WTC11 (cell line): Measurements from ENCODE around the gene PRKCB. TPM values are rescaled to one million over a fixed set of nuclear protein-coding genes. Genes with fewer than 3 reads are reported as not detected.

Experiments used
- ATAC-seq: fragments of 200-7000 bp; cut with Tn5 transposase; 2 replicates; pipeline ENCODE4 v1.10.0; 2021; ENCODE audit warnings: mild to moderate bottlenecking, moderate library complexity
- CTCF ChIA-PET: fragments of 300-600 bp; sonication (Branson Sonifier 250); formaldehyde crosslinking; loops from one replicate; lab custom pipeline; 2021; ENCODE audit warnings: antibody characterized with exemption; lab: Charles Lee
- POLR2A ChIA-PET: fragments of 350-600 bp; sonication (Branson Sonifier 250); formaldehyde crosslinking; loops from one replicate; lab custom pipeline; 2021; ENCODE audit warnings: antibody characterized with exemption; lab: Charles Lee
- DNase-seq: peaks from one replicate; pipeline ENCODE4 v3.0.0; 2021; ENCODE audit warnings: low spot score
- H3K27ac Mint-ChIP-seq: 2 replicates; pipeline ENCODE4 v1.8.0; 2021; ENCODE audit warnings: mixed read lengths
- H3K27me3 Mint-ChIP-seq: 2 replicates; pipeline ENCODE4 v1.8.0; 2021; ENCODE audit warnings: low read depth, mild to moderate bottlenecking, moderate library complexity, mixed read lengths
- H3K36me3 Mint-ChIP-seq: 2 replicates; pipeline ENCODE4 v1.8.0; 2021; ENCODE audit warnings: mixed read lengths
- H3K4me1 Mint-ChIP-seq: 2 replicates; pipeline ENCODE4 v1.8.0; 2022; ENCODE audit warnings: mixed read lengths
- H3K4me3 Mint-ChIP-seq: 2 replicates; pipeline ENCODE4 v1.8.0; 2021; ENCODE audit warnings: mild to moderate bottlenecking, moderate library complexity, mixed read lengths
- H3K9me3 Mint-ChIP-seq: 2 replicates; pipeline ENCODE4 v1.8.0; 2021; ENCODE audit warnings: mixed read lengths
- AFF4 ChIP-seq: sonication (generic); formaldehyde crosslinking; IDR thresholded peaks from 2 replicates; pipeline ENCODE4 v1.8.1; 2023; ENCODE audit warnings: mild to moderate bottlenecking, missing genetic modification reagents, borderline replicate concordance
- ATF1 ChIP-seq: sonication (generic); formaldehyde crosslinking; IDR thresholded peaks from 2 replicates; pipeline ENCODE4 v1.8.1; 2023; ENCODE audit warnings: mild to moderate bottlenecking, moderate library complexity, missing genetic modification reagents
- ATF6 ChIP-seq: sonication (generic); formaldehyde crosslinking; IDR thresholded peaks from 2 replicates; pipeline ENCODE4 v1.8.1; 2023; ENCODE audit warnings: mild to moderate bottlenecking, missing genetic modification reagents
- CDX4 ChIP-seq: fragments of 250-450 bp; sonication (Bioruptor Pico); IDR thresholded peaks from 2 replicates; pipeline ENCODE4 v1.9.0; 2021; ENCODE audit warnings: moderate library complexity, mild to moderate bottlenecking, inconsistent platforms, borderline replicate concordance
- CREM ChIP-seq: sonication (generic); formaldehyde crosslinking; IDR thresholded peaks from 2 replicates; pipeline ENCODE4 v1.8.1; 2022; ENCODE audit warnings: mild to moderate bottlenecking, missing genetic modification reagents, moderate library complexity
- E2F1 ChIP-seq: sonication (generic); formaldehyde crosslinking; IDR thresholded peaks from 2 replicates; pipeline ENCODE4 v1.8.0; 2022; ENCODE audit warnings: mild to moderate bottlenecking, missing genetic modification reagents
- E2F5 ChIP-seq: sonication (generic); formaldehyde crosslinking; IDR thresholded peaks from 2 replicates; pipeline ENCODE4 v1.8.1; 2022; ENCODE audit warnings: mild to moderate bottlenecking, moderate library complexity, missing genetic modification reagents
- EMX1 ChIP-seq: fragments of 250-450 bp; sonication (Bioruptor Pico); IDR thresholded peaks from 2 replicates; pipeline ENCODE4 v1.8.0; 2021; ENCODE audit warnings: mild to moderate bottlenecking
- ERG ChIP-seq: fragments of 250-450 bp; sonication (Bioruptor Pico); IDR thresholded peaks from 2 replicates; pipeline ENCODE4 v1.8.0; 2021; ENCODE audit warnings: mild to moderate bottlenecking
- ETV6 ChIP-seq: sonication (generic); formaldehyde crosslinking; IDR thresholded peaks from 2 replicates; pipeline ENCODE4 v1.8.1; 2022; ENCODE audit warnings: mild to moderate bottlenecking, missing genetic modification reagents
- FOXK1 ChIP-seq: sonication (generic); formaldehyde crosslinking; IDR thresholded peaks from 2 replicates; pipeline ENCODE4 v1.8.0; 2022; ENCODE audit warnings: mild to moderate bottlenecking, moderate library complexity, missing genetic modification reagents
- KAT7 ChIP-seq: sonication (generic); formaldehyde crosslinking; IDR thresholded peaks from 2 replicates; pipeline ENCODE4 v1.8.1; 2023; ENCODE audit warnings: missing genetic modification reagents, mild to moderate bottlenecking, borderline replicate concordance
- NFATC4 ChIP-seq: fragments of 250-450 bp; sonication (Bioruptor Pico); IDR thresholded peaks from 2 replicates; pipeline ENCODE4 v1.9.0; 2021; ENCODE audit warnings: mild to moderate bottlenecking
- NR2C2 ChIP-seq: sonication (generic); formaldehyde crosslinking; IDR thresholded peaks from 2 replicates; pipeline ENCODE4 v1.8.0; 2022; ENCODE audit warnings: mild to moderate bottlenecking, missing genetic modification reagents
- NR3C1 ChIP-seq: sonication (generic); formaldehyde crosslinking; conservative IDR thresholded peaks from 2 replicates; pipeline ENCODE4 v1.8.1; 2023; ENCODE audit warnings: low read depth, mild to moderate bottlenecking, missing genetic modification reagents
- OVOL2 ChIP-seq: fragments of 250-450 bp; sonication (Bioruptor Pico); IDR thresholded peaks from 2 replicates; pipeline ENCODE4 v1.9.0; 2021; ENCODE audit warnings: mild to moderate bottlenecking, borderline replicate concordance
- PRDM15 ChIP-seq: sonication (generic); formaldehyde crosslinking; IDR thresholded peaks from 2 replicates; pipeline ENCODE4 v1.8.0; 2022; ENCODE audit warnings: missing genetic modification reagents
- SOX15 ChIP-seq: fragments of 250-450 bp; sonication (Bioruptor Pico); IDR thresholded peaks from 2 replicates; pipeline ENCODE4 v1.9.0; 2021; ENCODE audit warnings: mild to moderate bottlenecking
- ZNF121 ChIP-seq: sonication (generic); formaldehyde crosslinking; IDR thresholded peaks from 2 replicates; pipeline ENCODE4 v1.8.0; 2023; ENCODE audit warnings: missing genetic modification reagents
- ZNF138 ChIP-seq: sonication (generic); formaldehyde crosslinking; conservative IDR thresholded peaks from 2 replicates; pipeline ENCODE4 v1.8.1; 2022; ENCODE audit warnings: mild to moderate bottlenecking, moderate library complexity, missing genetic modification reagents
- ZNF219 ChIP-seq: sonication (generic); formaldehyde crosslinking; IDR thresholded peaks from 2 replicates; pipeline ENCODE4 v1.8.0; 2023; ENCODE audit warnings: missing genetic modification reagents, mild to moderate bottlenecking, borderline replicate concordance
- ZNF317 ChIP-seq: sonication (generic); formaldehyde crosslinking; IDR thresholded peaks from 2 replicates; pipeline ENCODE4 v1.8.1; 2023; ENCODE audit warnings: low read depth, mild to moderate bottlenecking, moderate library complexity, missing genetic modification reagents, borderline replicate concordance
- ZNF416 ChIP-seq: fragments of 250-450 bp; sonication (Bioruptor Pico); IDR thresholded peaks from 2 replicates; pipeline ENCODE4 v1.9.0; 2021; ENCODE audit warnings: mild to moderate bottlenecking, inconsistent platforms
- ZNF671 ChIP-seq: fragments of 250-450 bp; sonication (Bioruptor Pico); IDR thresholded peaks from 2 replicates; pipeline ENCODE4 v1.8.0; 2021; ENCODE audit warnings: mild to moderate bottlenecking
- total RNA-seq: library from RNA; stranded (reverse); gene quantifications from 3 replicates; pipeline ENCODE4 v1.2.3, GENCODE V29; 2021

PRKCB gene
- total RNA-seq, 1 experiment from 2014 or later = 6.9 TPM

- Mint-ChIP-seq H3K4me1 (peaks cover 6% of the 10 kb centered on the region), H3K4me3 (no peak overlapping the region), H3K9me3 (peaks cover 4% of the 10 kb centered on the region), H3K36me3 (no peaks in the 10 kb centered on the region), H3K27ac (no peak overlapping the region), H3K27me3 (peaks cover 11% of the 10 kb centered on the region)
- ChIA-PET CTCF (interaction anchor here (2.4 kb wide), 1 partner anchor 20 kb away, joined by 12 read pairs; no protein-coding TSS in a partner anchor), POLR2A (no interaction called here)
- DNase-seq (no peak), ATAC-seq (no peak)
- TF ChIP-seq EMX1 (CRISPR knock-in tag) (no peak), ZNF671 (CRISPR knock-in tag) (no peak), E2F5 (CRISPR knock-in tag) (no peak), E2F1 (CRISPR knock-in tag) (no peak), SOX15 (CRISPR knock-in tag) (no peak), ZNF121 (CRISPR knock-in tag) (no peak), NR2C2 (CRISPR knock-in tag) (no peak), ZNF219 (CRISPR knock-in tag) (no peak), FOXK1 (CRISPR knock-in tag) (no peak), KAT7 (CRISPR knock-in tag) (no peak), ERG (CRISPR knock-in tag) (no peak), CDX4 (CRISPR knock-in tag) (no peak), AFF4 (CRISPR knock-in tag) (no peak), OVOL2 (CRISPR knock-in tag) (no peak), ZNF138 (CRISPR knock-in tag) (no peak), ATF1 (no peak), NFATC4 (CRISPR knock-in tag) (no peak)
Measured at GRCh38 chr16:23990507-23990906, 154.7 kb downstream of the PRKCB start.

- ATAC-seq (no peak), DNase-seq (no peak)
- Mint-ChIP-seq H3K27ac (no peak overlapping the region), H3K27me3 (peaks cover 15% of the 10 kb centered on the region), H3K9me3 (peaks cover 4% of the 10 kb centered on the region), H3K36me3 (no peaks in the 10 kb centered on the region), H3K4me3 (no peak overlapping the region), H3K4me1 (peaks cover 6% of the 10 kb centered on the region)
- ChIA-PET POLR2A (no interaction called here), CTCF (interaction anchor here (2.4 kb wide), 1 partner anchor 19 kb away, joined by 12 read pairs; no protein-coding TSS in a partner anchor)
- no peak for TF ChIP-seq ATF1
- TF ChIP-seq ZNF317 (CRISPR knock-in tag) = no peak
- no peak for TF ChIP-seq ETV6 (CRISPR knock-in tag)
- no peak for TF ChIP-seq ATF6 (CRISPR knock-in tag)
- TF ChIP-seq CREM (CRISPR knock-in tag) = no peak
- TF ChIP-seq ZNF416 (CRISPR knock-in tag) = no peak
- no peak for TF ChIP-seq NR3C1 (CRISPR knock-in tag)
- no peak for TF ChIP-seq PRDM15 (CRISPR knock-in tag)
Measured at GRCh38 chr16:23991066-23991465, 155.3 kb downstream of the PRKCB start.
